ENCODE data around the gene SRBD1. TPM values are rescaled to one million over a fixed set of nuclear protein-coding genes. Genes with fewer than 3 reads are reported as not detected.

The SRBD1 gene
- polyA plus RNA-seq, 1 donor (not counting 4 experiments of a cell fraction or from before 2014, with no cell fraction given): 8.8 TPM

GRCh38 chr2:45470531-45470930, 140.5 kb downstream of the SRBD1 start:
- dilution Hi-C loops (cut with MboI; ENCODE audit: extremely low pct_ligation_motif_present, low sequenced_read_pairs): no loop called here
- DNase-seq (ENCODE audit: low read depth, low spot score): no peak
- no peak for TF ChIP-seq EZH2 (IDR thresholded peaks at IDR 0.05; ENCODE audit: low read length)
- no peak for TF ChIP-seq CTCF (optimal IDR thresholded peaks at IDR 0.05 in 1 of 3, IDR thresholded peaks at IDR 0.05 in 1 of 3, conservative IDR thresholded peaks at IDR 0.05 in 1 of 3; ENCODE audit: extremely low read depth in 1 of 3, insufficient read depth in 2 of 3, low read length in 3 of 3)
- no peak overlapping the region for H3K9ac ChIP-seq (ENCODE audit: control insufficient read depth, extremely low read depth, insufficient read depth, low read length)
- no peak overlapping the region for H3K4me2 ChIP-seq (ENCODE audit: control insufficient read depth, extremely low read depth, insufficient read depth, low read depth, low read length)
- no peak overlapping the region for H3K4me3 ChIP-seq (ENCODE audit: control insufficient read depth in 2 of 3, extremely low read depth in 1 of 3, insufficient read depth in 2 of 3, low read depth in 1 of 3, low read length in 3 of 3)
- H4K20me1 ChIP-seq (ENCODE audit: control insufficient read depth, extremely low read depth, insufficient read depth, low read length): no peaks in the 10 kb centered on the region
- FAIRE-seq: no peak
- no peaks in the 10 kb centered on the region for H3K9me3 ChIP-seq (ENCODE audit: control insufficient read depth, low read depth, low read length)
- H3K36me3 ChIP-seq (ENCODE audit: control insufficient read depth in 2 of 2, extremely low read depth in 1 of 2, insufficient read depth in 2 of 2, low read length in 2 of 2): no peaks in the 10 kb centered on the region
- no peaks in the 10 kb centered on the region for H3K27me3 ChIP-seq (ENCODE audit: control insufficient read depth, extremely low read depth, insufficient read depth, low read length)
- no peaks in the 10 kb centered on the region for H3K4me1 ChIP-seq (ENCODE audit: control insufficient read depth, extremely low read depth, insufficient read depth, low read length)
- no peak overlapping the region for H2AFZ ChIP-seq (ENCODE audit: control insufficient read depth, low read length)
- H3K9me1 ChIP-seq (ENCODE audit: control insufficient read depth, extremely low read depth, insufficient read depth, low read length): peaks cover 2% of the 10 kb centered on the region
- no peak overlapping the region for H3K27ac ChIP-seq (ENCODE audit: control insufficient read depth, insufficient read depth, low read length)
- H3K79me2 ChIP-seq (ENCODE audit: control insufficient read depth, insufficient read depth, low read length): no peaks in the 10 kb centered on the region

GRCh38 chr2:45469314-45470099, 141.6 kb downstream of the SRBD1 start:
- Histone ChIP-seq H4K20me1 (ENCODE audit: control insufficient read depth, extremely low read depth, insufficient read depth, low read length) (no peaks in the 10 kb centered on the region), H3K9me3 (ENCODE audit: control insufficient read depth, low read depth, low read length) (no peaks in the 10 kb centered on the region), H3K9ac (ENCODE audit: control insufficient read depth, extremely low read depth, insufficient read depth, low read length) (no peak overlapping the region), H3K4me2 (ENCODE audit: control insufficient read depth, extremely low read depth, insufficient read depth, low read depth, low read length) (no peak overlapping the region), H3K27me3 (ENCODE audit: control insufficient read depth, extremely low read depth, insufficient read depth, low read length) (no peaks in the 10 kb centered on the region), H3K36me3 (ENCODE audit: control insufficient read depth in 2 of 2, extremely low read depth in 1 of 2, insufficient read depth in 2 of 2, low read length in 2 of 2) (no peaks in the 10 kb centered on the region), H3K4me1 (ENCODE audit: control insufficient read depth, extremely low read depth, insufficient read depth, low read length) (no peaks in the 10 kb centered on the region), H3K9me1 (ENCODE audit: control insufficient read depth, extremely low read depth, insufficient read depth, low read length) (peaks cover 2% of the 10 kb centered on the region), H3K4me3 (ENCODE audit: control insufficient read depth in 2 of 3, extremely low read depth in 1 of 3, insufficient read depth in 2 of 3, low read depth in 1 of 3, low read length in 3 of 3) (no peak overlapping the region), H3K79me2 (ENCODE audit: control insufficient read depth, insufficient read depth, low read length) (no peaks in the 10 kb centered on the region), H2AFZ (ENCODE audit: control insufficient read depth, low read length) (no peak overlapping the region), H3K27ac (ENCODE audit: control insufficient read depth, insufficient read depth, low read length) (no peak overlapping the region)
- TF ChIP-seq EZH2 (IDR thresholded peaks at IDR 0.05; ENCODE audit: low read length) (no peak), CTCF (optimal IDR thresholded peaks at IDR 0.05 in 1 of 3, IDR thresholded peaks at IDR 0.05 in 1 of 3, conservative IDR thresholded peaks at IDR 0.05 in 1 of 3; ENCODE audit: extremely low read depth in 1 of 3, insufficient read depth in 2 of 3, low read length in 3 of 3) (no peak)
- dilution Hi-C loops (cut with MboI; ENCODE audit: extremely low pct_ligation_motif_present, low sequenced_read_pairs): no loop called here
- no peak for DNase-seq (ENCODE audit: low read depth, low spot score)
- peak; percentile 36 for FAIRE-seq
